ENCODE results near the gene NECTIN2. TPM values are rescaled to one million over a fixed set of nuclear protein-coding genes. Genes with fewer than 3 reads are reported as not detected.

Gene NECTIN2
- 10 to 100 TPM; 23.8 to 83.0 (median 58.7) TPM for polyA plus RNA-seq

DNA sequence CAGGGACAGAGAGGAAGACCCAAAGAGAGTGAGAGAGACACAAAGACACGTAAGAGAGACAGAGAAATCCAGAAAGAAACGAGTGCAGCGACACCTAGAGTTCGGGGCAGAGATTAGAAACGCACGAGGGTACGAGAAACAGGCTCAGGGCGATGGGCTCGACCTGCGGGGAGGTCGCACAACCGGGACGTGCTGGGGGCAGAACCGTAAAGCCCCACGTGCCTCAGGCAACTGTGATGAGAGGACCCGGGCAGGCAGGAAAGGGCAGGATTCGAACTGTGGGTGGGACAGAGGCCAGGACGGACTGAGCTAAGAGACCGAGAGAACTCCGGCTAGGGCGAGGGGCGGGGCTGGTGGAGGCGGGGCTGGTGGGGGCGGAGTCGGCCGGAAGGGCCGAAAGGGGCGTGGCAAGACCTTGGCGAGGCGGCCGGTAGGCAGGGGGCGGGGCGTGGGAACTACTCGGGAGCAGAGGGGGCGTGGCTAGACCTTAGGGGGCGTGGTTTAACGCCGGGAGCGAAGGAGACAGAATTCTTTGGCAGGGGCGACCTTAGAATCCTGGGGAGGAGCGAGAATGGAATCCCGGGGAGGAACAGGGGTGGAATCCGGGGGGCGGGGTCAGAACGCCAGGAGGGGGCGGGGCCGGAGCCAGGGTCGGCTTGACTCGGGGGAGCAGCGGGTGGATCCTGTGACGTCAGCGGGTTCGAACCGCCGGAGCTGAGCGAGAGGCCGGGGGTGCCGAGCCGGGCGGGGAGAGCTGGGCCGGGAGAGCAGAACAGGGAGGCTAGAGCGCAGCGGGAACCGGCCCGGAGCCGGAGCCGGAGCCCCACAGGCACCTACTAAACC, at the start of gene NECTIN2:
NECTIN2 (plus strand) TSS at position 686 of the 843 bp plus-strand sequence. CDS start 229 bp downstream, outside the sequence.
- H3K27ac ChIP-seq (ENCODE audit: low read depth, low read length), result peak within 1 kb of the TSS; percentile 80
- WGBS, 3 donors, result 0 to 1% (median 1%) methylated on average over 60 to 67 of the region's 67 CpGs

DNA sequence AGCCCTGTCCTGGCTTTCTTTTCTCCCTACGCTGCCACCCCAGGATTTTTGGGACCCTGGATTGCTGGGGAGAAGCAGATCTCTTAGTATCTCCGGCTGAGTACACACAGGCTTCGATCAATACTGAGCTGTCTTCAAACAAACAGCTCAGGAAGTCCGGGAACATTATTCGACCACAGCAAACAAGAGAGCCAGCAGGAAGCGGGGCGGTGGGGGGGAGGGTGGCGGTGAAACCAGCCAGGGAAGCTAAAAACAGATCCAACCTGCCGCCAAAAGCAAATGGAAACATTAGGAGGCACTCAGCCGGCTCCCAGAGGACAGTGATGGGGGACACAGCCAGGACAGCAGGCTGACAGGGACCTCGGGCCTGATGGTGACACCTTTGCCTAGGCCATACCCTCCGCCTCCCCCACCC, 49.4 kb upstream of the NECTIN2 start:
- H3K27ac ChIP-seq (ENCODE audit: low read depth, low read length), result no peak overlapping the region
- 18 to 26% (median 20%) methylated on average over 12 of the region's 12 CpGs for WGBS, 3 donors

DNA sequence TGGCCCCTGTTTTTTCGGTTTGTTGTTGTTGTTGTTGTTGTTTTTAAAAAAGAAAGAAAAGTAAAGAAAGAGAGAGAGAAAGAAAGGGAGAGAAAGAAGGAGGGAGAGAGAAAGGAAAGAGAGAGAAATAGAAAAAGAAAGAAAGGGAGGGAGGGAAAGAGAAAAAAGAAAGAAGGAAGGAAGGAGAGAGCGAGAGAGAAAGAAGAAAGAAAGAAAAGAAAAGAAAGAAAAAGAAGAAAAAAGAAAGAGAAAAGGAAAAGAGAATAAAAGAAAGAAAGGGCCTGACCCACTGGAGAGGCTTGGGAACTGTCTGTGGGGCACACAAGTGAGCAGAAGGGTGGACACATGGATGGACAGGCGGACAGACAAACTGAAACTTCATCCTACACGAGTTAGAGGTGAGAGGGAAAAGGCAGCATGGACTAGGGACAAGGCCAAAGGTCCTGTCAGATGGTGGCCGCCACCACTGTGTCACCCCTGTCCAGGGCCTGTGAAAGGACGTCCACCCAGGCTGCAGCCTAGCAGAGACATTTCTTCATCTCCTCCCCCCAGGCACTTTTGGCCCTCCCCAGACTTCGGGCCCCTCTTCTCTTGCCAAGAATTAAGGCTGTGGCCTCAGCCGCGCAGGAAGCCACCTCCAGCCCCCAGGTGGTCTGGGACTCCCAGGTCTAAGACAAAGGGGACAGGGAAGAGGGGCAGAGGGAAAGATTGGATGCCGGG, 46.3 kb upstream of the NECTIN2 start:
- 57 to 72% (median 69%) methylated on average over 9 to 10 of the region's 10 CpGs for WGBS, 3 donors
- H3K27ac ChIP-seq (ENCODE audit: low read depth, low read length), result no peak overlapping the region

DNA sequence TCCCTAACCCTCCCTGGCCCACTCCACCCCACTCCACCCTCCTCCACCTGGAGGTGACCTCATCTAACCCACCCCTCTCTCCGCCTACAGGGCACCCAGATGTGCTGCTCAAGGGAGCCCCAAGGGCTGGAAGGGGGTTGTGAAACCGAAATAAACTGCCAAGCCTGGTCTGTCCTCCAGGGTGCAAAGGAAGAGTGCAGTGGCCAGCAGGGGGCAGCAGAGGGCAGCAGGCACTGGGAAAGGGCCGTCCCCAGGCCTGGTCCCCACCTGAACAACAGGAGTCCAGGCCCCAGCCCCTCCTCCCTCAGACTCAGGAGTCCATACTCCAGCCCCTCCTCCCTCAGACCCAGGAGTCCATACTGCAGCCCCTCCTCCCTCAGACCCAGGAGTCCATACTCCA, 45.6 kb upstream of the NECTIN2 start:
- no peak overlapping the region for H3K27ac ChIP-seq (ENCODE audit: low read depth, low read length)
- WGBS, 3 donors, result 0 to 5% (median 3%) methylated on average over 2 to 3 of the region's 3 CpGs

DNA sequence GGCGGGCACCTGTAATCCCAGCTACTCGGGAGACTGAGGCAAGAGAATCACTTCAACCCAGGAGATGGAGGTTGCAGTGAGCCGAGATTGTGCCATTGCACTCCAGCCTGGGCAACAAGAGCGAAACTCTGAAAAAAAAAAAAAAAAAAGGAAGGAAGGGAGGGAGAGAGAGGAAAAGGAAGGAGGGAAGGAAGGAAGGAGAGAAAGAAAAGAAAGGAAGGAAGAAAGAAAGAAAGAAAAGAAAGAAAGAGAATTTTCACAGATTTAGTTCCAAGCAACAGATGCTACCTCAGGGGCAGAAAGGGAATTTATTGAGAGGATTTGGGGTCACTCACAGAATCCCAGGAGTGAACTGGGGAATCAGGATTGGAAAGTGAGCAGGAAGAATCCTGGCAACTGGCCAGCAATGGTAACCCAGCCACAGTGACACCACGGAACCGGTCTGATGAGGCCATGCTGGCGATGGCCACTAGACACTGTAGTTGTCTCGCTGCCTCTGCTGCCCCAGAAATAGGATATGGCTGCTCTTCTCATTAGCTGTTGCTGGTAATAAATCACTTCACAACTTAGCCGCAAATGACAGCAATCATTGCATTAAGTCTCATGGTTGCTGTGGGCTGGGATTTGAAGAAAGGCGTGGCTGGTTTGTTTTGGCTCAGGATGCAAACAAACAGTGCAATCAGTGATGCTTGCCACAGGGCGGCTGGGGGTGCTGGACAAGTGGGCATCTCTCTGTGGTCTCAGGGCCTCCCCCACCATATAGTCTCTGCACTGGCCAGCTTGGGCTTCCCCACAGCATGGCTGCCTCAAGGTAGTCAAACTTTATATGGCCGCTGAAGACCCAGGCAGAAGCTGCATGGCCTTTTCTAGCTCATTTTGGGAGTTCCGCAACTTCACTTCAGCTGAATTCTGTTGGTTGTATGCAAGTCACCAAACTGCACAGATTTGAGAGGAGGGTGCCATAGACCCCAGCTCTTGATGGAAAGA, 42.4 kb upstream of the NECTIN2 start:
- no peak overlapping the region for H3K27ac ChIP-seq (ENCODE audit: low read depth, low read length)
- 82 to 91% (median 88%) methylated on average over 13 of the region's 13 CpGs for WGBS, 3 donors

DNA sequence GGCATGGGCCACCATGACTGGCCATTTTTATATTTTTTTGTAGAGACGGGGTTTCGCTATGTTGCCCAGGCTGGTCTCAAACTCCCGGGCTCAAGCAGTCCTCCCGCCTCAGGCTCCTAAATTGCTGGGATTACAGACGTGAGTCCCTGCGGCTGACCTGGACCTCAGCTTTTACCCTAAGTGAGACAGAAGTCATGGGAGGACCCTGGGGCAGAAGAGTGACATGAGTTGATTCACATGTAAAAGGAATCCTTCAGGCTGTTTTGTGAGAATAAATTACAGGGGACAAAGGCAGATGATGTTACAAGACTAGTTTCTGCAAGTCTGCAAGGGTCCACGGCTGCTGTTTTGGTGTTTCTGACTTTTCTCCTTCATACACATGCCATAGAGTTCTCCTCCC, 39.8 kb upstream of the NECTIN2 start:
- no peak overlapping the region for H3K27ac ChIP-seq (ENCODE audit: low read depth, low read length)
- 84 to 90% (median 86%) methylated on average over 7 of the region's 7 CpGs for WGBS, 3 donors

DNA sequence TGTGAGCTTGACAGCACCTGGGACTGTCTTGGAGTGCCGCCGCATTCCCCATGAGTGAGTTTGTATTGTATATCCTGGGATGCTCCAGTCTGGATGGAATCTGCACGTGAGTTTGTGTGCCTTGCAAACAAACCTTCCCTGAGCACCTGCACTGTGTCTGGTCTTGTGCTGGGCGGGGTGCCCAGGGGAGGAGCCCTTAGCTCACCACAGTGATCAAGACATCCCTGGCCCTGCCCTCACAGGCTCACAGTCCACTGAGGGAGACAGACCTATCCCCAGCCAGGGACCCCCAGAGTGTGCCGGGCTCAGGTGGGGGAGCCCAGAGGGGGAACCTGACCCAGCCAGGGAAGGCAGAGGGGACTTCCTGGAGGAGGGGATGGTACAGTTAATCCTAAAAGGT, 38.9 kb upstream of the NECTIN2 start:
- H3K27ac ChIP-seq (ENCODE audit: low read depth, low read length), result no peak overlapping the region
- WGBS, 3 donors, result 50 to 85% (median 75%) methylated on average over 5 of the region's 5 CpGs

DNA sequence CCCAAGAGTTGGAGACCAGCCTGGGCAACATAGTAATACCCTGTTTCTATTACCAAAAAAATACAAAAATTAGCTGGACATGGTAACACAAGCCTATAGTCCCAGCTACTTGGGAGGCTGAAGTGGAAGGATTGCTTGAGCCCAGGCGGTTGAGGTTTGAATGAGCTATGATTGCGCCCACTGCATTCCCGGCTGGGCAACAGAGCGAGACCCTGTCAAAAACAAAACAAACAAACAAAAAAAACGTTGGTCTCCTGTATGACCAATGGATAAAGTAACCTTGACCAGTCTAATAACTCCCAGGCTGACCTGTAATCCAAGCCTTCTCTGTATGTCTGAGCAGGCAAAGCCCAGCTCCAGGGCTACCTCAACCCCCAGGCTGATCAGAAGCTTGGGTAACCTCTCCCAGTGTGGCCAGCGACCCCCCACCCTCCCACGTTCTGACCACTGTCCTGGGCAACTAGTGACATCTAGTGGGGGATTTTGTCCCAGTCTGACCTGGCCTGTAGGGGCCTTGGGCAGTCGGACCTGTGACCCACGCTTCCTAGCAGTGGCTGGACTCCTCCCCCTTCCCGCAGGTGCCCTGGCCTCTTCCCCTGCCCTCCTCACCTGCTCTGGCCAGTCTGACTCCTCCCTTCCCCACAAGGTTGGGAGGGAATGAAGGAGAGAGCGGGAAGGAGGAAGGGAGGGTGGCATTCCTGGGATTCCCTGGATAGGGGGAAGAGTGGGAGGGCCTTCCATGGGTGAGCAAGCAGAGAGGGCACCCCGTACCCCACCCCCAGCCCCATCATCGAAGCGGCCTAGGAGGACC, 38.2 kb upstream of the NECTIN2 start:
- WGBS, 3 donors, result 15 to 31% (median 26%) methylated on average over 14 of the region's 14 CpGs
- no peak overlapping the region for H3K27ac ChIP-seq (ENCODE audit: low read depth, low read length)

DNA sequence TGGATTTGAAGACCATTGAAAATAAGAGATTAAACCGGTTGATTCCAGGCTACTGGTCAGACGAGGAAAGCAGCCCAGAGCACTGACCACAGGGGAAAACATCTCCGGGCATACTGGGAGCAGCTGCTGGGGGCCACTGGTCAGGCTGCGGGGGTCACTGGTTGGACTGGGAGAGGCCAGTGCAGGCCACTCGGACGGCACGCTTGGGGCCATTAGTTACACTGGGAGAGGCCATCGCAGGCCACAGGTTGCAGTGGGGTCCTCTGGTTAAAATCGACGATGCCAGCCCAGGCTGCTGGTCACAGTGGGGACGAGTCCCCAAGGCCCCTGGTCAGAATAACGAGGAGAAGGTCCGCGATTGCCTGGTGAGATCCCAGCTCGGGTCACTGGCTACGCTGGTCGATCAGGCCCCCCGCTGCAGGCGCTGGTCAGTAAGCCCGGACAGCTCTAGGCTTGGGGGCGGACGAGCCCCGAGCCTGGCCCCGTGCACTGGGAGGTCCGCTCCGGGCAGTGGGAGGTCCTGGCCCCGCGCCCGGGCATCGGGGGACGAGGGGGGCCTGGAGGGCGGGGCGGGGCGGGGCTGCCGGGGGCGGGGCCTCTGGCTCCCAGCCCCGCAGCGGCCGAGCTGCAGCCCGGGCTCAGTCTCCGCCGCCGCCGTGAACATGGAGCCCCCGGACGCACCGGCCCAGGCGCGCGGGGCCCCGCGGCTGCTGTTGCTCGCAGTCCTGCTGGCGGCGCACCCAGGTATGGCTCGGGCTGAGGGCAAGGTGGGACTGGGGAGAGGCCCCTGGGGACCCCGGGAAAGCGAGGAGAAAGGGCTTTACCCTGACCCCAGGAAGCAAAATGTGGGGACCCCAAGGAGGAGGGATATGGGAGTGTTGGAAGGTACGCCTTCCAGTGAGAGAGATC, 37.4 kb upstream of the NECTIN2 start, which contains the start of gene BCAM:
BCAM (plus strand) TSS at position 641 of the 909 bp plus-strand sequence; CDS start at position 663, 22 bp downstream.
- H3K27ac ChIP-seq (ENCODE audit: low read depth, low read length), result no peak within 1 kb of the TSS
- WGBS, 3 donors, result 2% methylated on average over 51 to 59 of the region's 59 CpGs

DNA sequence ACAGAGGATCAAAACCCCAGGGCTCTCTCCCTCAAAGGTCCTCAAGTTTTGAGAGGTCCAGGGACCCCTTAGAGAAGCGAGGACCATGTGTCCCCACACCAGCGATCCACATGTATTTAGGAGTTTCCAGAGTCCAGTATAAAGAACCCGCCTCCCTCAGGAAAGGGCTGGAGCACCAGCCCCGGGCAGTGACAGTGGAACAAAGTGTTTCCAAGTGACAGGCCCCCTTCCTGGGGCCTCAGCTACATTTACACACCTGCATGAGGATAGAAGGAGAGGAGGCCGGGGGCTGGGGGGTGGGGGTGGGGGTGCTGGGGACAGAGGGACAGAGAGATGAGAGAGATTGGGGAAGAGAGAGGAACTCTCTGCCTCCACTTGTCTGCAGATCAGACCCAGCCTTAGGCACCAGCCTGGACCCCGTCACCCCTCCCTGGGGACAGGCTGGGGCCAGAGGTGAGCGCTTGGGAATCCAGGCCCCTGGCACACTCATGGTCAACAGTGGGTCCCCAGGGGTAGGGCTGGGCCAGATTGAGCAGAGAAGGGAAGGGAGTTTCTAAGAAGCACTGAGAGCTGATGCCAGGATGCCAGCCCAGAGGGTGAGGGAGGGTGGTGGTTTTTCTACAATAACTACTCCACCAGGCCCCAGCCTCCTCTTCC, 36.4 kb upstream of the NECTIN2 start:
- H3K27ac ChIP-seq (ENCODE audit: low read depth, low read length), result no peak overlapping the region
- WGBS, 3 donors, result 31 to 42% (median 35%) methylated on average over 7 of the region's 7 CpGs

DNA sequence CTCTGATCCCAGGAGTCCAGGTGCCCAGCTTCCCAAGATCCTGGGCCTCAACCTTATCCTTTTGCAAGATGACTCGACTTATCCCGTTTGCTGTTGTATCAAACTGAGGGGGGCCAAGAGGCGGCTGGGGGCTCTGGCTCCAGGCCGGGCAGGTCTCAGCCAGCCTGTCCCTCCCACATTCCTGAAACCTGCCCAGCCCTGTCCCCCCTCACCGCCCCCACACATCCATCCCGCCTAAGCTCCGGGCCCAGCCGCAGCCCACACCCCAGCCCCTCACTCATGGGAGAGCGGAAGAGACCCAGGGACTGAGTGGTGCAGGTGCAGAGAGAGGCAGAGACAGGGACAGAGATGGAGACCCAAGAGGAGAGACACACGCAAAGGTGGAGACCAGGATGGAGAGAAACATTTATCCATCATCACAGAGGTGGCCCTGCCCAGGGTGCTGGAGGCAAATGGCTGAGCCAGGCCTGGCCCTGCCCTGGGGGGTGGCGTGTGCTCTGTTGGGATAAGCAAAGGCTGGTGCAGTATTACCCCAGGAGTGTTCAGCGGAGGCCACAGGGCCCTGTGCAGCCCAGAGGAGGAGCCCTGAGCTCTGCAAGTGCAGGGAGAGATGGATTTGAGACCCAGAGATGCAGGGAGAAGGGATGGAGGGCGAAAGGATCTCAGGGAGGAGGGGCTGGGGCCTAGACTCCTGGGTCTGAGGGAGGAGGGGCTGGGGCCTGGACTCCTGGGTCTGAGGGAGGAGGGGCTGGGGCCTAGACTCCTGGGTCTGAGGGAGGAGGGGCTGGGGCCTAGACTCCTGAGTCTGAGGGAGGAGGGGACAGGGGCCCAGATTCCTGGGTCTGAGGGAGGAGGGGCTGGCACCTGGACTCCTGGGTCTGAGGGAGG, 35.6 kb upstream of the NECTIN2 start:
- no peak overlapping the region for H3K27ac ChIP-seq (ENCODE audit: low read depth, low read length)
- 74 to 81% (median 78%) methylated on average over 13 of the region's 13 CpGs for WGBS, 3 donors

DNA sequence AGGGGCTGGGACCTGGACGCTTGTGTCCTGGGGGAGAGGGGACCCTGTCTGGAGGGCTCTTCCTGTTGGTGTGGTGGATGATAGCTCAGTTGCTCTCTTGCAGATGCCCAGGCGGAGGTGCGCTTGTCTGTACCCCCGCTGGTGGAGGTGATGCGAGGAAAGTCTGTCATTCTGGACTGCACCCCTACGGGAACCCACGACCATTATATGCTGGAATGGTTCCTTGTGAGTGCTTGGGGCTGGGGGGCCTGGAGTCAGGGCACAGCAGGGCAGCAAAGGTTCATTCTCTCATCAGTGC, 35.0 kb upstream of the NECTIN2 start:
- WGBS, 3 donors, result 92 to 94% (median 93%) methylated on average over 6 to 7 of the region's 7 CpGs
- H3K27ac ChIP-seq (ENCODE audit: low read depth, low read length), result no peak overlapping the region

DNA sequence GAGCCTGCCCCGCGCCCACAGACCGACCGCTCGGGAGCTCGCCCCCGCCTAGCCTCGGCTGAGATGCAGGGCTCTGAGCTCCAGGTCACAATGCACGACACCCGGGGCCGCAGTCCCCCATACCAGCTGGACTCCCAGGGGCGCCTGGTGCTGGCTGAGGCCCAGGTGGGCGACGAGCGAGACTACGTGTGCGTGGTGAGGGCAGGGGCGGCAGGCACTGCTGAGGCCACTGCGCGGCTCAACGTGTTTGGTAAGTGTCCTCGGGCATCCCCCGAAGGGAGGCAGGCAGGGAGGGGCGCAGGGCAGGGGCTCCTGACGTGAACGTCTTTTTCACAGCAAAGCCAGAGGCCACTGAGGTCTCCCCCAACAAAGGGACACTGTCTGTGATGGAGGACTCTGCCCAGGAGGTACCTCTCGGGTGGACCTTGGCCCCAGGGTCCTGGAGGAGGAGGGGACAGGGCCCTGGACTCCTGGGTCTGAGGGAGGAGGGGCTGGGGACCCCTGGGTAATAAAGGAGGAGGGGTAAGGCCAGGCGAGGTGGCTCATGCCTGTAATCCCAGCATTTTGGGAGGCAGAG, 33.9 kb upstream of the NECTIN2 start:
- no peak overlapping the region for H3K27ac ChIP-seq (ENCODE audit: low read depth, low read length)

DNA sequence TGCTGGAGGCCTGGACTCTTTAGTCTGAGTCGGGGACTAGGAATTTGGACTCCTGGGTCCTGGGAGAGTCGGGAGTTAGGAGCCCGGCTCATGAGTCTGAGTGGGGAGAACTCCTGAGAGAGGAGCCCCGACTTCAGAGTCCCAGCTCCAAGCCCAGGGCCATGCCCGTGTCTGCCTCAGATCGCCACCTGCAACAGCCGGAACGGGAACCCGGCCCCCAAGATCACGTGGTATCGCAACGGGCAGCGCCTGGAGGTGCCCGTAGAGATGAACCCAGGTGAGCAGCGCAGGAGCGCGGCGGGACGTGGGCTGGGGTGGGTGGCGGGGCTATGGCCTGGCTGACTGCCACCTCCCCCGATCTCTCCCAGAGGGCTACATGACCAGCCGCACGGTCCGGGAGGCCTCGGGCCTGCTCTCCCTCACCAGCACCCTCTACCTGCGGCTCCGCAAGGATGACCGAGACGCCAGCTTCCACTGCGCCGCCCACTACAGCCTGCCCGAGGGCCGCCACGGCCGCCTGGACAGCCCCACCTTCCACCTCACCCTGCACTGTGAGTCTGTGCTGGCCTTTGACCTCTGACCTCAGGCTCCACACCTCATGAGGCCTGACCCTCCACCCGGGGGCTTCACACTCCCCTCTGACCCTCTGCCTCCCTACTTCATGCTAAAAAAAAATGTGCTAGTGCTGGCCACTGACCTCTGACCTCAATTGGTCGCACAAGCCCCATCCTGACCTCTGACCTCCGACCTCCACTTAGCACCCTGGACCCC, 32.8 kb upstream of the NECTIN2 start:
- WGBS, 3 donors, result 86 to 90% (median 87%) methylated on average over 38 of the region's 38 CpGs
- no peak overlapping the region for H3K27ac ChIP-seq (ENCODE audit: low read depth, low read length)

More for the DNA sequence above, 33.9 kb upstream of the NECTIN2 start:
- 91 to 94% (median 92%) methylated on average over 26 to 28 of the region's 28 CpGs for WGBS, 3 donors

All from adipose tissue (tissue), 3 donors.